Keratinocyte (primary cell): Measurements from ENCODE around the gene SLCO4C1. TPM values are rescaled to one million over a fixed set of nuclear protein-coding genes. Genes with fewer than 3 reads are reported as not detected.

Experiments used
- DNase-seq: peaks from one replicate; pipeline ENCODE4 v3.0.0-alpha.2; 2011; ENCODE audit warnings: low read depth, missing footprints, low spot score
- FAIRE-seq: peaks from 2 replicates; lab custom pipeline; 2011; peaks lifted over from hg19 to GRCh38; lab: Jason Lieb, UNC
- H2AFZ ChIP-seq: 2 replicates; pipeline ENCODE4 v1.6.0; 2012; ENCODE audit warnings: low read length, control low read depth, inconsistent platforms; ENCODE audit not compliant: control insufficient read depth
- H3K27ac ChIP-seq: 2 replicates; pipeline ENCODE4 v1.5.1; 2011; ENCODE audit warnings: low read length; ENCODE audit not compliant: control insufficient read depth, insufficient read depth
- H3K27me3 ChIP-seq: 3 replicates; pipeline ENCODE4 v1.6.0; 2011; ENCODE audit warnings: low read length; ENCODE audit not compliant: control insufficient read depth, insufficient read depth; ENCODE audit errors: extremely low read depth
- H3K36me3 ChIP-seq, 2 experiments: 2 replicates in 1 of 2; 3 replicates in 1 of 2; pipeline ENCODE4 v1.5.1; 2011; ENCODE audit warnings: low read length in 2 of 2, mild to moderate bottlenecking in 1 of 2; ENCODE audit not compliant: control insufficient read depth in 2 of 2, insufficient read depth in 2 of 2; ENCODE audit errors: extremely low read depth in 1 of 2
- H3K4me1 ChIP-seq: 3 replicates; pipeline ENCODE4 v1.5.1; 2011; ENCODE audit warnings: low read length; ENCODE audit not compliant: control insufficient read depth, insufficient read depth; ENCODE audit errors: extremely low read depth
- H3K4me2 ChIP-seq: 3 replicates; pipeline ENCODE4 v1.6.0; 2011; ENCODE audit warnings: low read depth, low read length; ENCODE audit not compliant: control insufficient read depth, insufficient read depth; ENCODE audit errors: extremely low read depth
- H3K4me3 ChIP-seq, 3 experiments: fragments of 200-600 bp in 1 of 3; sonication (generic) in 1 of 3; 2 replicates in 2 of 3; 3 replicates in 1 of 3; pipeline ENCODE4 v1.5.1; 2011 to 2016; ENCODE audit warnings: low read length in 3 of 3, mild to moderate bottlenecking in 3 of 3, control low read depth in 2 of 3, inconsistent platforms in 1 of 3, low read depth in 1 of 3, mixed read lengths in 1 of 3, mixed run types in 1 of 3, moderate library complexity in 1 of 3; ENCODE audit not compliant: control insufficient read depth in 2 of 3, insufficient read depth in 2 of 3; ENCODE audit errors: extremely low read depth in 1 of 3
- H3K79me2 ChIP-seq: 2 replicates; pipeline ENCODE4 v1.6.0; 2012; ENCODE audit warnings: low read length; ENCODE audit not compliant: control insufficient read depth, insufficient read depth
- H3K9ac ChIP-seq: 3 replicates; pipeline ENCODE4 v1.6.0; 2011; ENCODE audit warnings: low read length; ENCODE audit not compliant: control insufficient read depth, insufficient read depth; ENCODE audit errors: extremely low read depth
- H3K9me1 ChIP-seq: 3 replicates; pipeline ENCODE4 v1.6.0; 2011; ENCODE audit warnings: low read length; ENCODE audit not compliant: control insufficient read depth, insufficient read depth; ENCODE audit errors: extremely low read depth
- H3K9me3 ChIP-seq: 2 replicates; pipeline ENCODE4 v1.5.1; 2012; ENCODE audit warnings: low read depth, low read length; ENCODE audit not compliant: control insufficient read depth
- H4K20me1 ChIP-seq: 3 replicates; pipeline ENCODE4 v1.6.0; 2011; ENCODE audit warnings: low read length; ENCODE audit not compliant: control insufficient read depth, insufficient read depth; ENCODE audit errors: extremely low read depth
- CTCF ChIP-seq, 3 experiments: IDR thresholded peaks in 1 of 3; conservative IDR thresholded peaks in 1 of 3; optimal IDR thresholded peaks in 1 of 3; 2 replicates in 2 of 3; 3 replicates in 1 of 3; pipeline versions ENCODE3 to v1.5.1; 2011; ENCODE audit warnings: low read length in 3 of 3, mild to moderate bottlenecking in 3 of 3, moderate library complexity in 2 of 3, control low read depth in 1 of 3, inconsistent platforms in 1 of 3; ENCODE audit not compliant: insufficient read depth in 2 of 3; ENCODE audit errors: extremely low read depth in 1 of 3
- EZH2 ChIP-seq: IDR thresholded peaks from one replicate; pipeline ENCODE4 v1.6.1; 2012; ENCODE audit warnings: inconsistent platforms, mild to moderate bottlenecking, low read length, moderate library complexity
- dilution Hi-C: fragments of 300-500 bp; cut with MboI; formaldehyde crosslinking; loops from one replicate; pipeline ENCODE4 v1.7.0; 2020; ENCODE audit warnings: low sequenced_read_pairs; ENCODE audit not compliant: extremely low pct_ligation_motif_present
- polyA plus RNA-seq, 5 experiments: library from polyadenylated mRNA; depleted of rRNA in 3 of 5; stranded (reverse) in 3 of 5; stranded (forward) in 1 of 5; unstranded in 1 of 5; fragments of >200 nt; gene quantifications; 1 replicate in 1 of 5; 2 replicates in 3 of 5; 3 replicates in 1 of 5; pipeline versions ENCODE4 v1.2.1 to v1.2.3, GENCODE V29; 2011 to 2012; ENCODE audit warnings: missing spikeins in 2 of 5, low read depth in 1 of 5, low replicate concordance in 1 of 5

SLCO4C1 gene
- polyA plus RNA-seq, 1 donor (not counting 4 experiments of a cell fraction or from before 2014, with no cell fraction given): 0.01 TPM

- FAIRE-seq (no peak), DNase-seq (no peak)
- H3K4me3 ChIP-seq: no peak overlapping the region
- H3K9me3 ChIP-seq: no peaks in the 10 kb centered on the region
- H3K4me1 ChIP-seq: no peaks in the 10 kb centered on the region
- no peak overlapping the region for H3K4me2 ChIP-seq
- H2AFZ ChIP-seq: no peak overlapping the region
- TF ChIP-seq CTCF (optimal IDR thresholded peaks at IDR 0.05 in 1 of 3, IDR thresholded peaks at IDR 0.05 in 1 of 3, conservative IDR thresholded peaks at IDR 0.05 in 1 of 3; ENCODE audit: extremely low read depth in 1 of 3, insufficient read depth in 2 of 3, low read length in 3 of 3): no peak
- no peak for TF ChIP-seq EZH2
- no peaks in the 10 kb centered on the region for H3K79me2 ChIP-seq
- H3K27ac ChIP-seq: no peak overlapping the region
- no peaks in the 10 kb centered on the region for H4K20me1 ChIP-seq
- no peaks in the 10 kb centered on the region for H3K27me3 ChIP-seq
- no peaks in the 10 kb centered on the region for H3K9me1 ChIP-seq
- no peak overlapping the region for H3K9ac ChIP-seq
- no peaks in the 10 kb centered on the region for H3K36me3 ChIP-seq
- dilution Hi-C loops: no loop called here
Measured at GRCh38 chr5:102216678-102217077, 79.4 kb downstream of the SLCO4C1 start.

GRCh38 chr5:102211165-102211564 is 84.9 kb downstream of the SLCO4C1 start:
- H3K27me3 ChIP-seq: no peaks in the 10 kb centered on the region
- DNase-seq (no peak), FAIRE-seq (no peak)
- no peak overlapping the region for H2AFZ ChIP-seq
- H3K36me3 ChIP-seq: no peaks in the 10 kb centered on the region
- H3K27ac ChIP-seq: no peak overlapping the region
- no peaks in the 10 kb centered on the region for H4K20me1 ChIP-seq
- H3K4me1 ChIP-seq: no peaks in the 10 kb centered on the region
- no peaks in the 10 kb centered on the region for H3K9me3 ChIP-seq
- no peaks in the 10 kb centered on the region for H3K79me2 ChIP-seq
- no peak overlapping the region for H3K9ac ChIP-seq
- no peaks in the 10 kb centered on the region for H3K9me1 ChIP-seq
- dilution Hi-C loops: no loop called here
- H3K4me2 ChIP-seq: no peak overlapping the region
- no peak for TF ChIP-seq EZH2
- H3K4me3 ChIP-seq: no peak overlapping the region

- dilution Hi-C loops: no loop called here
- FAIRE-seq (no peak), DNase-seq (no peak)
- Histone ChIP-seq H3K9me3 (peaks cover 2% of the 10 kb centered on the region), H3K9ac (no peak overlapping the region), H3K4me2 (no peak overlapping the region), H3K27ac (no peak overlapping the region), H3K79me2 (no peaks in the 10 kb centered on the region), H3K4me1 (no peaks in the 10 kb centered on the region), H3K27me3 (no peaks in the 10 kb centered on the region), H4K20me1 (no peaks in the 10 kb centered on the region), H3K4me3 (no peak overlapping the region), H3K9me1 (no peaks in the 10 kb centered on the region), H2AFZ (no peak overlapping the region), H3K36me3 (no peaks in the 10 kb centered on the region)
- TF ChIP-seq EZH2: no peak
- TF ChIP-seq CTCF (optimal IDR thresholded peaks at IDR 0.05 in 1 of 3, IDR thresholded peaks at IDR 0.05 in 1 of 3, conservative IDR thresholded peaks at IDR 0.05 in 1 of 3; ENCODE audit: extremely low read depth in 1 of 3, insufficient read depth in 2 of 3, low read length in 3 of 3): no peak
Measured at GRCh38 chr5:102200861-102201260, 95.2 kb downstream of the SLCO4C1 start.
